LHCN-M2 (cell line): ENCODE measurements around the gene MBOAT2. TPM values are rescaled to one million over a fixed set of nuclear protein-coding genes. Genes with fewer than 3 reads are reported as not detected.

Experiments
- DNase-seq: peaks from one replicate; pipeline ENCODE4 v3.0.0-alpha.2; 2012; ENCODE audit warnings: low read depth
- total RNA-seq: library from RNA; depleted of rRNA; stranded (reverse); fragments of >200 nt; gene quantifications from 2 replicates; pipeline ENCODE4 v1.2.3, GENCODE V29; 2014

MBOAT2 gene
- total RNA-seq, 1 experiment from 2014 or later, result 22.6 TPM

DNA sequence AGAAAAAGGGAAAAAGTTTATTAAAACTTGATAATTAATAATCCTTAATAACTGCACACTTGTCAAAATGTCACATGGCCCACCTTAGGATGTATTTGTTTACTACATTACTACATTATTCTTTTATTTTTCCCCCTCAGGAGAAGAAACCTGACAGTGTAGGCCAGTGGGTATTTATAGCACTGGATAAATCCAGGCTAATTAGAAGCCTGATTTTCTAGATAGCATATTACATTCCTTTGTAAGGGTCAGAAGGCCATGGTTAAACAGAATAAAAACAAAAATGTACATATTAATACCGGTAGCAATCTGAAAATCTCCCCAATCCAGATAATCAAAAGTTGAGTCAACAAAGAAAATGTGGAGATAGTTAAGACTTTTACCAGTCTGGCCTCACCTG is 144.6 kb downstream of the MBOAT2 start:
- DNase-seq, result no peak

- DNase-seq, result no peak
These were observed 145.2 kb downstream of the MBOAT2 start for GRCh38 chr2:8858264-8858663.

- DNase-seq, result no peak
These were observed 145.8 kb downstream of the MBOAT2 start for GRCh38 chr2:8857709-8858108.

DNA sequence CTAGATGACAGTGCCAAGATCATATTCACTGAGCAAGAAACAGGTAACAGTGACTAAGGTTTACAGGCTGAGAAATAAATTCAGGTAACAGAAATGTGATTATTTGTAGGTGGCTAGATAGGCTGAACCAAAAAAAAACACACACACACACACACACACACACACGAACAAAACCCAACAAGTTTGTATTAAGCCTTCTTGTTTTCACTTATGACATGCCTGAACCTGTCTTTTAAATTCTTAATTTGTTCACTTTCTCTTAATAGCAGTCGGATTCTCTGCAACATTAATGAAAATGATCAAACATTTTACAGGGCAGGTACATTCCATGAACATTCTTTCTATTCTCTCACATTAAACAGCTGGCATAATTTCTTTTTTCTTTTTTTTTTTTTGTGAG is 147.3 kb downstream of the MBOAT2 start:
- DNase-seq, result no peak

- DNase-seq, result no peak
These were observed 148.5 kb downstream of the MBOAT2 start for GRCh38 chr2:8855010-8855409.

- no peak for DNase-seq
These were observed 150.1 kb downstream of the MBOAT2 start for GRCh38 chr2:8853426-8853825.

GRCh38 chr2:8851811-8852560 is 151.5 kb downstream of the MBOAT2 start:
- DNase-seq, result no peak

GRCh38 chr2:8850845-8851487 is 152.5 kb downstream of the MBOAT2 start:
- DNase-seq, result no peak

DNA sequence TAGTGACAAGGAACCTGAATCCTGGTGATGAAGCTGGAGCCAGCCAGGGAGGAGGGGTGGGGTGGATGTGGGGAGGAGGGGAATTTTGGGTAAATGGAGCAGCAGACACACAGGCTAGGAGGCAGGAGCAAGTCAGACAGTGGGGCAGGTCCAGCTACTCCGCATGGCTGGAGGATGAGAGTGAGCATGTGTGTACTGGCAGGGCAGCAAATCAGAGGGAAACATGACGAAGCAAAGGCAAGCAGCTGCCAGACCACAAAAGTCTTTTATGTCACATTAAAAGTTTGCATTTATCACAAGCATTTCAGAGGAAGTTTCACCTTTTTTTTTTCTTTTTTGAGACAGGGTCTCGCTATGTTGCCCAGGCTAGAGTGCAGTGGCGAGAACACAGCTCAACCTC is 154.2 kb downstream of the MBOAT2 start:
- DNase-seq, result peak; percentile 57

GRCh38 chr2:8848328-8849100 is 155.0 kb downstream of the MBOAT2 start:
- no peak for DNase-seq

DNA sequence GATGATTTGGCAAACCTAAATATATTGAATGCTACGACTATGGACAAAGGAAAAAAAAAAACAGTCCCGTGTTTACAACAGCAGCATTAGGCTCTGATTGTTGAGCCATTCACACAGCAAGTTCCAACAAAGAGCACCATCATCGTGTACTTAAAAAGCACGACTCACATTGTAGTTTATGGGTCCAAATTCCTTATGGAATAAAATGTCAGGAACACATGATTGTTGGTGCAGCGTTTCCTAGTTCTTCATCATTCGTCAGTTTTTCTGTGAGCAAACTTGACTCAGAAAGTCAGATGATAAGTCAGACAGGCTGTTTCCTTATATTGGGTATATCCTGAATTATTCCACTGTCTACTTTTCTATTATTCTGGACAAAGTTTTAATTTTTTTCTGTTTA is 156.1 kb downstream of the MBOAT2 start:
- no peak for DNase-seq

GRCh38 chr2:8841932-8842331 is 161.6 kb downstream of the MBOAT2 start:
- DNase-seq, result peak; percentile 25

DNA sequence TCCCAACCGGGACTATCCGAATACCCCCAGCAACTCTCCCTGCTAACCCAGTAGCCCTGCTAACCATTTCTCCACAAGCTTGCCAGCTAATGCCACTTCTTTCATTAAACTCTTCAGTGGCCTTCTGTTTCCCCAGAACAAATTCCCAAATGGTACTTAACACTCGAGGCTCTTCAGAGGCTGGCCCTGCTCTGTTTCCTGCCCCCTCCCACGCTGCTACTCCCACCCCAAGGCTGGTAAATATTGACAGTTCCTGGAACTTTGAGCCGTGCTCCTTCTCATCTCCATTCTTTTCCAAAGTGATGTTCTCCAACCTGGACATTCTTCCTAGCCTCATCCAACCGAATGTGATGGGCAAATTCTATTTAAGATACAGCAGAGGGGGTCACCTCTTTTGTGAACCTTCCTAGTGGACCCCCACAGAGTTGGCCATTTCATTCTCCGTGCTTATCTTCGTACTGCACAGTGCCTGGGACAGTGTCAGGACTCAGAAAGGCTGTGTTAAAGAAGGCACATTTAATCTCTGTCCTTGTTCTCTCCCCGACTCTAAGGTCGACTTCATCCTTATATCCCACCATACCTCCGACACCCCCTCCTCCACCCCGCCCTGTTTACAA is 162.9 kb downstream of the MBOAT2 start:
- DNase-seq, result no peak

DNA sequence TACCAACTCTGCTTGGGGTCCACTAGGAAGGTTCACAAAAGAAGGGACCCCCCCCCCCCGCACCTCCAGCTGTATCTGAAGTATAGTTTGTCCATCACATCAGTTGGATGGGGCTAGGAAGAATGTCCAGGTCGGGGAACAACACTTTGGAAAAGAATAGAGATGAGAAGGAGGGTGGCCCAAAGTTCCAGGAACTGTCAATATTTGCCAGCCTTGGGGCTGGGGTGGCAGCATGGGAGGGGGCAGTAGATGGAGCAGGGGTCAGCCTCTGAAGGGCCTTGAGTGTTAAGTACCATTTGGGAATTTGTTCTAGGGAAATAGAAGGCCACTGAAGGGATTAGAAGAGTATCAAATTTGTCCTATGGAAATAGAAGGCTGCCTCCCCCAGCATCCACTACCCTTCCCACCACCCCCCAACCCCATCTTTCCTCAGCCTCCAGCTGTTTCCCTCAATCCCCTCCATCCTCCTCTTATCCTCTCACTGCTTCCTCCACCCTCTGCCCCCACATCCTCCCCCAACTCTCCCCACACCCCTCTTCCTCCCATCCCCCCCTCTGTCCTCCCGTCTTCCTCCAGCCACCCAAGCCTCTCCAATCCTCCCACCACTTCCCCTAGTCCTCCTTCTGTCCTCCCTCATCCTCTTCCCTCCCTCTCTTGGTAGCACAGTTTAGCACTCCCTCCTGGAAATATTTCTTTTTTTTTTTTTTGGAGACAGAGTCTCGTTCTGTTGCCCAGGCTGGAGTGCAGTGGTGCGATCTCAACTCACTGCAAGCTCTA is 164.1 kb downstream of the MBOAT2 start:
- no peak for DNase-seq

DNA sequence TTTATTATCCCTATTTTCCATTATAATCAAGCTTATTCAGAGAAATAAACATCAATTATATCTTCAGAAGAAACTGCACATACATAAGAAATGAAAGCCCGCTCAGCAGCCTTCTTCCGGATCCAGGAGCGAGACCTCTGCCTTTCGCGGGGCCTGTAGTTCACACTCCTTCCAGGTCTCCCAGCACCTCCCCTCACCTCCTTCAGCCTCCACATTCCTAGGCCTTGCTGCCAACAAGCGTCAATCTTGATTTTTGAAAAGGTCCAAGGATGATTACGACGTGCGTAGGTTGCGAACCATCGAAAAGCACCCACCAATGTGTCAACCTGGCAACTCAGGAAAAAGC is 165.7 kb downstream of the MBOAT2 start:
- DNase-seq, result no peak

GRCh38 chr2:8836971-8837794 is 166.3 kb downstream of the MBOAT2 start, which contains the start of gene KIDINS220:
KIDINS220 (minus strand) TSS chr2:8837613; CDS start chr2:8827093, 10,520 bp downstream.
- peak; percentile 77 for DNase-seq

GRCh38 chr2:8835279-8835678 is 168.2 kb downstream of the MBOAT2 start:
- DNase-seq, result no peak

DNA sequence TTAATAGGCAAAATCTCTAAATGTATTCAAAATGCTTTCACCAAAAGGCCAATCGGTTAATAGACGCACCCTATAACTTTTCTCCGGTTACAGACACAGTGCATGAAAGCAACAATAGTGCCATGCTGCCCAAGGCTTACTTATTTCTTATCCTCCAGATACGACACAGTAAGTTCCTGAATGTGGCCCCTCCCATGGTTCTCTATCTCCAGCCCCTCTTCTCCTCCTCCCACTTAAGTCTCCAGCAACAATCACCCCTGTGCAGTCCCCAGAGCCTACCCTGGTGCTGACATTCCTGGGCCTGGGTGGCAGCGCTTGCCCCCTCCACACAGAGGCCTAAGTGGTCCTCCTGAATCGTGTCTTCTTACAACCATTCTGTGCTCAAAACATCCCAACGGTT is 169.6 kb downstream of the MBOAT2 start:
- no peak for DNase-seq

GRCh38 chr2:8831516-8831915 is 172.0 kb downstream of the MBOAT2 start:
- DNase-seq, result no peak

DNA sequence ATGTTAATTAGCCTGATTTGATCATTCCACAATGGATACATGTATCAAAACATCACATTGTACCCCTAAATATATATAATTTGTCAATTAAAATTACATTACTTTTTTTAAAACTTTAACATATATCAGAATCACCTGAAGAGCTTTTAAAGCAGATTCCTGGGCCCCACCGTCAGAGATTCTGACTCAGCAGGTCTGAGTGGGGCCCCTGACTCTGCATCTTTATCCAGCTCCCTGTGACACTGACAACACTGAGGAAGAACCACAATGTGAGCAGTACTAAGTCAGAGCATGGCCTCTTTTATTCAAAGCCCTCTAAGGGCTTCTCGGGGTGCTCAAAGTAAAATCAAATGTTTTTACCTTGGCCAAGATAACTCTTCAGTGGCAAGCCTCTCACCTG is 175.8 kb downstream of the MBOAT2 start:
- DNase-seq, result no peak
